IPS-15b (cell line): ENCODE data around the gene FIP1L1.

Experiments used
- H3K27me3 ChIP-seq: one replicate; pipeline ENCODE4 v1.6.1; 2013; ENCODE audit warnings: low read length; ENCODE audit not compliant: control insufficient read depth, insufficient read depth
- H3K36me3 ChIP-seq: one replicate; pipeline ENCODE4 v1.6.1; 2013; ENCODE audit warnings: low read length; ENCODE audit not compliant: control insufficient read depth, insufficient read depth
- H3K4me1 ChIP-seq: one replicate; pipeline ENCODE4 v1.6.1; 2013; ENCODE audit warnings: mild to moderate bottlenecking, low read length; ENCODE audit not compliant: control insufficient read depth, insufficient read depth
- H3K4me3 ChIP-seq: one replicate; pipeline ENCODE4 v1.5.1; 2013; ENCODE audit warnings: low read depth, low read length
- H3K9ac ChIP-seq: one replicate; pipeline ENCODE4 v1.6.1; 2013; ENCODE audit warnings: low read depth, mild to moderate bottlenecking, low read length
- H3K9me3 ChIP-seq: one replicate; pipeline ENCODE4 v1.6.1; 2013; ENCODE audit warnings: mild to moderate bottlenecking, low read length; ENCODE audit not compliant: control insufficient read depth, insufficient read depth

The FIP1L1 gene

GRCh38 chr4:53510321-53510720 lies 132.9 kb downstream of the FIP1L1 start:
- Histone ChIP-seq H3K4me3 (no peak overlapping the region), H3K9ac (no peak overlapping the region), H3K36me3 (no peaks in the 10 kb centered on the region), H3K9me3 (no peaks in the 10 kb centered on the region), H3K27me3 (no peaks in the 10 kb centered on the region), H3K4me1 (no peaks in the 10 kb centered on the region)
